Vagina (tissue), 2 donors: ENCODE data around the gene AP4B1.

ENCODE experiments used
- POLR2A ChIP-seq, 2 donors: fragments of 450-650 bp; IDR thresholded peaks; one replicate each; pipeline ENCODE4 v1.6.1; 2017; ENCODE audit warnings: antibody characterized with exemption in 2 of 2, mild to moderate bottlenecking in 2 of 2, moderate library complexity in 2 of 2
- POLR2AphosphoS5 ChIP-seq, 2 donors: sonication (generic); formaldehyde crosslinking; IDR thresholded peaks; one replicate each; pipeline ENCODE4 v1.9.0; 2017; ENCODE audit warnings: antibody characterized with exemption in 2 of 2, mild to moderate bottlenecking in 2 of 2, low read depth in 1 of 2; ENCODE audit not compliant: insufficient read depth in 1 of 2

- no peak for TF ChIP-seq POLR2AphosphoS5 (IDR thresholded peaks at IDR 0.05; ENCODE audit: insufficient read depth in 1 of 2, low read depth in 1 of 2)
- no peak for TF ChIP-seq POLR2A (IDR thresholded peaks at IDR 0.05)
Observed at GRCh38 chr1:113857776-113858175, 46.8 kb downstream of the AP4B1 start.
